ENCODE measurements around the gene MRPS22. TPM values are rescaled to one million over a fixed set of nuclear protein-coding genes. Genes with fewer than 3 reads are reported as not detected.

Gene MRPS22
- total RNA-seq, 1 donor from 2014 or later, result 45.3 TPM

DNA sequence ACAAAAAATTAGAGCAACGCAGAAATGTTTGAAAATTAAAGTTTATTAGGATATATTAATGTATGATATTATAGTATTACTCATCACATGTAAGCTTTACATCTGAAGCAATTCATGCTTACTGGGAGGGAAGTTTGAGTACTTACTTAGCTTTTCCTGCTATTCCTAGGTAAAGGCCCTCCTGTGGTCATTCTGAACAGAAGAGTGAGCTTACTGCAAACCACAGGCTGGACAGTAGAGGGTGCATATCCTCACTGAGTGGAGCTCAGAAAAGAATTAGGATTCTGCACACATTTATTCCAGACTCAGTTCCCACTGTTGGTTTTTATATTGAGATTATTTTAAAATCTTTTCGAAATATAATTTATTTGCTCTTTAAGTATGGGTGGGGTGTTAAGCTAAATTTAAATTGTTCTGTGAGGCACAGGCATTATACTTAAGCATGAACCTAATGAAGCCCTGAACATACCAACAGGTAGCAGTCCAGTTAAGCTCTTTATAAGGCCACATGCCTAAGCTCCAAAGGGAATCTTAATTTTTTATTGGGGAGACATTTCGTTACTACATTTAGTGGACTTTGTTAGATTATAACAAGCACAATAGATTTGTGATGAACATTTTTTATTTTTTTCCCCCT is 10.2 kb downstream of the MRPS22 start:
- DNase-seq (ENCODE audit: low read depth, low spot score), result peak; percentile 26
- Mint-ChIP-seq H3K4me1 (peaks cover 11% of the 10 kb centered on the region), H3K27ac (ENCODE audit: unreplicated experiment) (no peak overlapping the region), H3K4me3 (no peak overlapping the region), H3K9me3 (no peaks in the 10 kb centered on the region), H3K36me3 (ENCODE audit: low read depth) (peaks cover 26% of the 10 kb centered on the region), H3K27me3 (ENCODE audit: low read depth) (no peaks in the 10 kb centered on the region)
- TF ChIP-seq, protein P1, sequence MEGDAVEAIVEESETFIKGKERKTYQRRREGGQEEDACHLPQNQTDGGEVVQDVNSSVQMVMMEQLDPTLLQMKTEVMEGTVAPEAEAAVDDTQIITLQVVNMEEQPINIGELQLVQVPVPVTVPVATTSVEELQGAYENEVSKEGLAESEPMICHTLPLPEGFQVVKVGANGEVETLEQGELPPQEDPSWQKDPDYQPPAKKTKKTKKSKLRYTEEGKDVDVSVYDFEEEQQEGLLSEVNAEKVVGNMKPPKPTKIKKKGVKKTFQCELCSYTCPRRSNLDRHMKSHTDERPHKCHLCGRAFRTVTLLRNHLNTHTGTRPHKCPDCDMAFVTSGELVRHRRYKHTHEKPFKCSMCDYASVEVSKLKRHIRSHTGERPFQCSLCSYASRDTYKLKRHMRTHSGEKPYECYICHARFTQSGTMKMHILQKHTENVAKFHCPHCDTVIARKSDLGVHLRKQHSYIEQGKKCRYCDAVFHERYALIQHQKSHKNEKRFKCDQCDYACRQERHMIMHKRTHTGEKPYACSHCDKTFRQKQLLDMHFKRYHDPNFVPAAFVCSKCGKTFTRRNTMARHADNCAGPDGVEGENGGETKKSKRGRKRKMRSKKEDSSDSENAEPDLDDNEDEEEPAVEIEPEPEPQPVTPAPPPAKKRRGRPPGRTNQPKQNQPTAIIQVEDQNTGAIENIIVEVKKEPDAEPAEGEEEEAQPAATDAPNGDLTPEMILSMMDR (conservative IDR thresholded peaks at IDR 0.05), result peak; percentile 72

- H3K4me1 Mint-ChIP-seq, result peaks cover 18% of the 10 kb centered on the region
- no peak overlapping the region for H3K4me3 Mint-ChIP-seq
- no peaks in the 10 kb centered on the region for H3K9me3 Mint-ChIP-seq
- DNase-seq (ENCODE audit: low read depth, low spot score), result no peak
- H3K27ac Mint-ChIP-seq (ENCODE audit: unreplicated experiment), result no peak overlapping the region
- TF ChIP-seq, protein P1 (conservative IDR thresholded peaks at IDR 0.05), result no peak
- H3K27me3 Mint-ChIP-seq (ENCODE audit: low read depth), result no peaks in the 10 kb centered on the region
- H3K36me3 Mint-ChIP-seq (ENCODE audit: low read depth), result peaks cover 26% of the 10 kb centered on the region
These were observed 10.8 kb downstream of the MRPS22 start for GRCh38 chr3:139354661-139355060.

DNA sequence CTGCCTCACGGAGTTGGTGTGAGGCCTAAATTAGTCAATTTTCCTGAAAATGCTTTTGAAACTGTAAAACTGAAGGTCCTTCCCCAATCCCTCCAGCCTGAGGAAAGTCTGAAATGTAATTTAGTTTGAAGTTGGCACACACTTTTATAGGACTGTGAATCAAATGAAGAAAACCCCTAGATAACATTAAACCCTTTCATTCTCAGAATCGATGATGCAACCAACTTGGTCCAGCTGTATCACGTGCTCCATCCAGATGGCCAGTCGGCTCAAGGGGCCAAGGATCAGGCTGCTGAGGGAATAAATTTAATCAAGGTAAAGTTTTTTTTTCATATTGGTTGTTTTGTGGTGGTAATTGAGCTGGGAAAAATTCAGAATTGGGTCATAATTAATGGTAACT is 11.7 kb downstream of the MRPS22 start:
- Mint-ChIP-seq H3K4me3 (no peak overlapping the region), H3K36me3 (ENCODE audit: low read depth) (peaks cover 31% of the 10 kb centered on the region), H3K27ac (ENCODE audit: unreplicated experiment) (peak overlapping the region; percentile 51), H3K27me3 (ENCODE audit: low read depth) (no peaks in the 10 kb centered on the region), H3K9me3 (no peaks in the 10 kb centered on the region), H3K4me1 (peaks cover 20% of the 10 kb centered on the region)
- TF ChIP-seq, protein P1 (conservative IDR thresholded peaks at IDR 0.05), result no peak
- no peak for DNase-seq (ENCODE audit: low read depth, low spot score)

GRCh38 chr3:139355891-139356290 is 12.1 kb downstream of the MRPS22 start:
- TF ChIP-seq, protein P1 (conservative IDR thresholded peaks at IDR 0.05), result no peak
- Mint-ChIP-seq H3K27ac (ENCODE audit: unreplicated experiment) (peak overlapping the region; percentile 51), H3K9me3 (no peaks in the 10 kb centered on the region), H3K27me3 (ENCODE audit: low read depth) (no peaks in the 10 kb centered on the region), H3K4me3 (no peak overlapping the region), H3K36me3 (ENCODE audit: low read depth) (peaks cover 30% of the 10 kb centered on the region), H3K4me1 (peaks cover 20% of the 10 kb centered on the region)
- DNase-seq (ENCODE audit: low read depth, low spot score), result no peak

GRCh38 chr3:139357899-139358298 is 14.1 kb downstream of the MRPS22 start:
- H3K4me1 Mint-ChIP-seq, result peaks cover 20% of the 10 kb centered on the region
- H3K36me3 Mint-ChIP-seq (ENCODE audit: low read depth), result peaks cover 30% of the 10 kb centered on the region
- TF ChIP-seq, protein P1 (conservative IDR thresholded peaks at IDR 0.05), result no peak
- H3K9me3 Mint-ChIP-seq, result no peaks in the 10 kb centered on the region
- no peak overlapping the region for H3K4me3 Mint-ChIP-seq
- no peak overlapping the region for H3K27ac Mint-ChIP-seq (ENCODE audit: unreplicated experiment)
- DNase-seq (ENCODE audit: low read depth, low spot score), result no peak
- no peaks in the 10 kb centered on the region for H3K27me3 Mint-ChIP-seq (ENCODE audit: low read depth)
